Progenitor cell of endocrine pancreas (in vitro differentiated cells): ENCODE measurements around the gene KLHDC7B. TPM values are rescaled to one million over a fixed set of nuclear protein-coding genes. Genes with fewer than 3 reads are reported as not detected.

ENCODE experiments used
- DNase-seq: peaks from one replicate; pipeline ENCODE4 v3.0.0; 2021; ENCODE audit warnings: low spot score; ENCODE audit not compliant: unreplicated experiment
- H3K27ac Mint-ChIP-seq: 2 replicates; pipeline ENCODE4 v1.8.0; 2021; ENCODE audit warnings: mild to moderate bottlenecking, moderate library complexity, mixed read lengths
- H3K27me3 Mint-ChIP-seq: 2 replicates; pipeline ENCODE4 v1.8.0; 2021; ENCODE audit warnings: mixed read lengths
- H3K36me3 Mint-ChIP-seq: 2 replicates; pipeline ENCODE4 v1.8.0; 2022; ENCODE audit warnings: mixed read lengths; ENCODE audit not compliant: insufficient read depth
- H3K4me1 Mint-ChIP-seq: 2 replicates; pipeline ENCODE4 v1.8.0; 2021; ENCODE audit warnings: low read depth, mixed read lengths
- H3K4me3 Mint-ChIP-seq: 2 replicates; pipeline ENCODE4 v1.8.0; 2021; ENCODE audit warnings: low read depth, mild to moderate bottlenecking, moderate library complexity, mixed read lengths
- H3K9me3 Mint-ChIP-seq: 2 replicates; pipeline ENCODE4 v1.8.0; 2021; ENCODE audit warnings: low read depth, mixed read lengths
- total RNA-seq: library from RNA; stranded (reverse); gene quantifications from 2 replicates; pipeline ENCODE4 v1.2.1, GENCODE V29; 2021
- TF ChIP-seq, protein P1 (sequence below): fragments of 200-600 bp; sonication (generic); IDR thresholded peaks from one replicate; pipeline ENCODE4 v1.5.0; 2021; ENCODE audit warnings: antibody characterized with exemption, mild to moderate bottlenecking; ENCODE audit not compliant: unreplicated experiment

Gene KLHDC7B
- total RNA-seq, 1 donor from 2014 or later = not detected

DNA sequence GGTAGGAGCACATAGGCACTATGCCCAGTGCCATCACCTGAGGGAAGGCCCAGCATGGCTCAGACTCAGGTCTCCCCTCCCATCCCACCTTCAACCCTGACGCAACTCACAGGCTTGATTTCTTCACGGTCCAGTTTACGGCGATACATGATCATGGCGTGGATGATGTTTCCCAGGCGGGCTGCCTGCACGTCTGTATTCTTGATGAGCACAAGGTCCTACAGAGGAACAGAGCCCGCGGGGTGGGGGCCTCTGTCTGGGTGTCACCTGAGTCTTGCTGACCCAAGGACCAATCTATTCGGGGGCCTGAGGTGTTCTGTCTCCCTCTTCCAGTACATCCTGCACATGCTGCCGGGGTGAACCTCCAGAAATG, 28.7 kb downstream of the KLHDC7B start:
- Mint-ChIP-seq H3K9me3 (no peaks in the 10 kb centered on the region), H3K27ac (no peak overlapping the region), H3K4me3 (no peak overlapping the region), H3K36me3 (peaks cover 5% of the 10 kb centered on the region), H3K27me3 (no peaks in the 10 kb centered on the region), H3K4me1 (no peaks in the 10 kb centered on the region)
- TF ChIP-seq, protein P1, sequence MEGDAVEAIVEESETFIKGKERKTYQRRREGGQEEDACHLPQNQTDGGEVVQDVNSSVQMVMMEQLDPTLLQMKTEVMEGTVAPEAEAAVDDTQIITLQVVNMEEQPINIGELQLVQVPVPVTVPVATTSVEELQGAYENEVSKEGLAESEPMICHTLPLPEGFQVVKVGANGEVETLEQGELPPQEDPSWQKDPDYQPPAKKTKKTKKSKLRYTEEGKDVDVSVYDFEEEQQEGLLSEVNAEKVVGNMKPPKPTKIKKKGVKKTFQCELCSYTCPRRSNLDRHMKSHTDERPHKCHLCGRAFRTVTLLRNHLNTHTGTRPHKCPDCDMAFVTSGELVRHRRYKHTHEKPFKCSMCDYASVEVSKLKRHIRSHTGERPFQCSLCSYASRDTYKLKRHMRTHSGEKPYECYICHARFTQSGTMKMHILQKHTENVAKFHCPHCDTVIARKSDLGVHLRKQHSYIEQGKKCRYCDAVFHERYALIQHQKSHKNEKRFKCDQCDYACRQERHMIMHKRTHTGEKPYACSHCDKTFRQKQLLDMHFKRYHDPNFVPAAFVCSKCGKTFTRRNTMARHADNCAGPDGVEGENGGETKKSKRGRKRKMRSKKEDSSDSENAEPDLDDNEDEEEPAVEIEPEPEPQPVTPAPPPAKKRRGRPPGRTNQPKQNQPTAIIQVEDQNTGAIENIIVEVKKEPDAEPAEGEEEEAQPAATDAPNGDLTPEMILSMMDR = no peak
- DNase-seq = no peak

DNA sequence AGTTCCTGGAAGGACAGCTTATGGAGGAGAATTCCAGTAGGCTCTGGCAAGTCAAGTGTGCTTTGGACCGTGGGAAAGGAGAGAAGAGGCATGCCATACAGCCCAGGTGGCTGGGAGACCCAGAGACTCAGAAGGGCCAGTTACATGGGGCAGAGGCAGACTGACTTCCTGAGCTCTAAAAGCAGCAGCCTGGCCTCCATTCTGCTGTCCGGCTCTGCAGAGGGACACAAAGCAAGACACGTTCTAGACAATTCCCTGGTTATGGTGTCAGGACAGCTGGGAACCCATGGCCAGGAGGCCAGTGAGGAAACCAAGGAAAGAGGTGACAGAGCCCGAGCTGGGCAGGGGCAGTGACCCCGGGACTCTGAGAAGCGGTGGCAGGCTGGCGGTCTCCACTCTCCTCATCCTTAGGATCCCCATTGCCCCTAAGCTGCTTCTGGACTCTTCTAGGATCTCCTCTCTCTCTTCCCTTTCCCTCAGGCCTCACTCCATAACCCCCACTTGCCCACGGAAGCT, 29.8 kb downstream of the KLHDC7B start:
- Mint-ChIP-seq H3K36me3 (peaks cover 6% of the 10 kb centered on the region), H3K27ac (no peak overlapping the region), H3K9me3 (no peaks in the 10 kb centered on the region), H3K4me3 (no peak overlapping the region), H3K27me3 (no peaks in the 10 kb centered on the region), H3K4me1 (no peaks in the 10 kb centered on the region)
- no peak for DNase-seq
- TF ChIP-seq, protein P1 = no peak

DNA sequence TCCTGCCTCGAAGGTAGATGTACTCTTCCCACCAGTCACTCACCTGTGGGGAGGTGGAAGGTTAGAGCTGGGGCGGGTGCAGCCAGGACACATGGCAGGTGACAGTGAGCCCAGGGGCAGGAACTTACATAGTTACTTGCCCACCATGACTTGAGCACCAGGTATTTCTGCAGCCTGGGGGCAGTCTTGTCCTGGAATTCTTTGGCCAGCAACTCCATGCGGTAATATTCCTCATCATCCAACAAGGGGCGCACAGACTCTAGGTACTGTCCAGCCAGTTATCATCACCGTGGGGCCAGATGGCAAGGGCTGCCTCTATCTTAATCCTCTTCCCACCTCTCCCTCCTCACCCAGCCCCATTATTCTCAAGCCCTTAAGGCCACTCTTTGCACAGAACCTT, 30.4 kb downstream of the KLHDC7B start:
- H3K27ac Mint-ChIP-seq = peak overlapping the region; percentile 38
- TF ChIP-seq, protein P1 = no peak
- DNase-seq = no peak
- H3K4me3 Mint-ChIP-seq = no peak overlapping the region
- no peaks in the 10 kb centered on the region for H3K27me3 Mint-ChIP-seq
- H3K36me3 Mint-ChIP-seq = peaks cover 5% of the 10 kb centered on the region
- no peaks in the 10 kb centered on the region for H3K9me3 Mint-ChIP-seq
- H3K4me1 Mint-ChIP-seq = no peaks in the 10 kb centered on the region

DNA sequence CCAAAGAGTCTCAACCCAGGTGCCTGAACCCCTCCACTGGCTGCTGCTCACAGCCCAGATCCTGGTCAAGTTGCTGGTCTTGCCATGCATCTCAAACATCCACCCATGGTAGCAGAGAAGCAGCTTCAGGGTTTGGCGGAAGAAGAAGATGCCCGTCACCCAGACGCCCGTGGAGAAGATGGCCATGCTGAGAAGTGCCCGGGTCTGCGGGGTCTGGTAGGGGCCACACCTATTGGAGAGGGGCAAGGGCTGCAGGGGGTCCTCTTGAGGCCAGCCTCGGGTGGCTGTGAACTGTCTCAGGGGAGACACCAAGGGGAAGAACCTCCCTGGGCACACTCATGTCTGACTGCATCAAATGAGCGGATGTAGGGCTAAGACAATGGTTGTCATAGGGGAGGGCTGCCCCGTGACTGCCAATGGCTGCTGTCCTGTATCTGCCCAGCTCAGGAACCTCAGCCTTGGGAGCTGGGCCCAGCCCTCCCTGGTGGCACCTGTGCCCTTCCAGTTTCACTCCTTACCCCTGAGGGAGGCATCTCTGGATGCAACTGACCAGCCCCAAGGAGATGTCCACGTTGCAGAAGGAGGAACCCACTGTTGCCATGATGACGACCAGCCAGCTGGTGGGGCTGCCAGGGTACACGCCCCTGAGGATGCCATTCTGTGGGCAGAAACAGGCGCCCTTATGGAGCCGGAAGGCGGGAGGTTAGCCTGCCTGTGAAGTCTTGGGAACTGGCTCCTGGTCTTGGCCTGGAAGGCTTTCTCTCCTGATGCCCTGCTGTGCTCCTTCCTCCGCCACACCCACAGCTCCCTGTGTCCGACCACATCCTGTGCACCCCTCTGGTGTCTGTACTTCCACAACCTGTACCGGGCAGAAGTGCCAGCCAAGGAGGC, 31.4 kb downstream of the KLHDC7B start:
- Mint-ChIP-seq H3K4me1 (no peaks in the 10 kb centered on the region), H3K4me3 (no peak overlapping the region), H3K9me3 (no peaks in the 10 kb centered on the region), H3K36me3 (peaks cover 3% of the 10 kb centered on the region), H3K27me3 (no peaks in the 10 kb centered on the region), H3K27ac (no peak overlapping the region)
- TF ChIP-seq, protein P1 = no peak
- no peak for DNase-seq

DNA sequence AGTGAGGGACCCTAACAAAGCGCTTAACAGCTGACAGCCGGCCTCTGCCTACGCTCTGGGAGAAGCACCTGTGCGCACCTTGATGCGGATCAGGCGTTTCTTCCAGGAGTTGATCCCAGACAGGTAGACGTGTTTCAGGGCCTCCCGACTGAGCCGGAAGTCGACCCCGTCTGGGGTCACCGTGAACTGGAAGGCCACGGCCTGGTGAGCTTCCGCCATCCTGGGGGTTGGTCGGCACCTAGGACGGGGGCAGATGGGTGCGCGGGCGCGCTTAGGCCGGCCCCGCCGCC, 31.9 kb downstream of the KLHDC7B start:
- Mint-ChIP-seq H3K4me3 (no peak overlapping the region), H3K27ac (no peak overlapping the region), H3K36me3 (peaks cover 3% of the 10 kb centered on the region), H3K4me1 (no peaks in the 10 kb centered on the region), H3K9me3 (no peaks in the 10 kb centered on the region), H3K27me3 (no peaks in the 10 kb centered on the region)
- TF ChIP-seq, protein P1 = no peak
- DNase-seq = no peak
